Mesothelial cell of epicardium (in vitro differentiated cells): ENCODE data around the gene DIRAS1. TPM values are rescaled to one million over a fixed set of nuclear protein-coding genes. Genes with fewer than 3 reads are reported as not detected.

ENCODE experiments used
- DNase-seq, 2 experiments: peaks; one replicate each; pipeline ENCODE4 v3.0.0; 2021; ENCODE audit warnings: low spot score in 2 of 2; ENCODE audit not compliant: unreplicated experiment in 2 of 2
- H3K27ac Mint-ChIP-seq: 2 replicates; pipeline ENCODE4 v1.8.0; 2021; ENCODE audit warnings: mixed read lengths
- H3K27me3 Mint-ChIP-seq: 2 replicates; pipeline ENCODE4 v1.8.0; 2021; ENCODE audit warnings: low read depth, mixed read lengths
- H3K36me3 Mint-ChIP-seq: 2 replicates; pipeline ENCODE4 v1.8.0; 2021; ENCODE audit warnings: mixed read lengths
- H3K4me1 Mint-ChIP-seq: 2 replicates; pipeline ENCODE4 v1.8.0; 2021; ENCODE audit warnings: mixed read lengths
- H3K4me3 Mint-ChIP-seq: 2 replicates; pipeline ENCODE4 v1.8.0; 2021; ENCODE audit warnings: mild to moderate bottlenecking, moderate library complexity, mixed read lengths
- H3K9me3 Mint-ChIP-seq: 2 replicates; pipeline ENCODE4 v1.8.0; 2021; ENCODE audit warnings: mixed read lengths
- CTCF ChIP-seq: fragments of 200-600 bp; sonication (generic); IDR thresholded peaks from one replicate; pipeline ENCODE4 v1.5.0; 2021; ENCODE audit warnings: antibody characterized with exemption; ENCODE audit not compliant: unreplicated experiment
- total RNA-seq: library from RNA; stranded (reverse); gene quantifications from 3 replicates; pipeline ENCODE4 v1.2.1, GENCODE V29; 2021

Gene DIRAS1
- total RNA-seq, 1 donor from 2014 or later: 3.2 TPM

DNA sequence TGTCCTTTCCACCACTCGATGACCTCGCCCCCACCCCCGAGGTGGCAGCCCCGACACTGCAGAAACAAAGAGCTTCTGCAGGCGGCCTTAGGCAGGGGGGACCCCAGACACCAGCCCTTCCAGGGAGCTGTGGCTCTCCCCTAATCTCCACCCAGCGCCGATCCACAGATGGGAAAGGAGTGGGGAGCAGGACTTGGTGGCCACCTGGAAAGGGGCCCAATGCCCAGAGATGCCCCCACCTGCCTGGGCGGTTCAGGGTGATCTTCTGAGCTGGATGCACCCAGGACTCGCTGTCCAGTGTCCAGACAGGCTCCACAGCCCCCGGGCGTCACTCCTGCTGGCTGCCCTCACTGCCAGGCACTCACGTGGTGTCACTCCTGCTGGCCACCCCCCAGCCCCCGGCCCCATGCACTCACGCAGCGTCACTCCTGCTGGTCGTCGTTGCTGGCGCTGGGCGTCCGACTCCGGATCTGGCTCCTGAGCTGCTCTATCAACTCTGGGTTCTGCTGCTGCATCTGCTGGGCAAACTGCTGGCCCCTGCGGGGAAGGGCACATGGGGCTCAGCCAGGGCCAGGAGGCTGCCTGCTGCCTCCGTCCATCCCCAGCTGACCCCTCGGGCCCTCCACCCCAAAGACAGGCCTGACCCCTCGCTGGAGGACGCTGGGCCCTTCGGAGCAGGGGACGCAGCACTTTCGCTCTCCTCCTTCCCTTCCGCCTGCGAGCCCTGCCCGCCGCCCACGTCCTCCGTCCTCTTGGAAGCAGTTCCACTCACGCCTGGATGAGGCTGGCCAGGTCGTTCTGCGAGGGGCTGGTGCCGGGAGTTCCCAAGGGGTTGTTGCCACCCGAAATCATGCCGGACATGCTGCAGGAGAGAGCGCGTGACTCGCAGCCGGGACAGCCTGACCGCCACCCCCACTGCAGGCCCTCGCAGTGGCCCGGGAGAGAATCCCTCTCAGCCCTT lies 36.0 kb upstream of the DIRAS1 start:
- Mint-ChIP-seq H3K27me3 (no peaks in the 10 kb centered on the region), H3K4me3 (no peak overlapping the region), H3K36me3 (peaks cover 29% of the 10 kb centered on the region), H3K4me1 (no peaks in the 10 kb centered on the region), H3K9me3 (no peaks in the 10 kb centered on the region), H3K27ac (no peak overlapping the region)
- no peak for TF ChIP-seq CTCF
- no peak for DNase-seq

DNA sequence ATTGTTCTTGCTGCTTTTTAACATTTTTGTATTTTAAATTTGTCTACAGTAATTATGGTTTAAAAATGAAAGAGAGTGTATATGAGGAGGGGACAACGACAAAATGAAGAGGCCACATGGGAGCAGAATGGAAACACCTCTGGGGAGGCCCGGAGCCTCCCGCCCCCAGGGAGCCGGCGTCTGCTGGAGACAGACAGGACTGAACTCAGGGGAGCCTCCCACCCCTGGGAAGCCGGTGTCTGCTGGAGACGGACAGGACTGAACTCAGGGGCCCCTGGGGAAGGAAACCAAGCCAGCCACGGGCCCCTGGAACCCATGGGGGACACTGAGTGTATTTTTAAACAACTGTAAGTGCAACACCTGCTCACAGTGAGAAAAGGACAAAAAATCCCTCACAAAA lies 35.3 kb upstream of the DIRAS1 start:
- H3K36me3 Mint-ChIP-seq: peaks cover 29% of the 10 kb centered on the region

GRCh38 chr19:2755811-2756210 lies 34.6 kb upstream of the DIRAS1 start:
- peaks cover 26% of the 10 kb centered on the region for H3K36me3 Mint-ChIP-seq
- no peak for TF ChIP-seq CTCF
- no peaks in the 10 kb centered on the region for H3K4me1 Mint-ChIP-seq
- H3K9me3 Mint-ChIP-seq: no peaks in the 10 kb centered on the region
- no peaks in the 10 kb centered on the region for H3K27me3 Mint-ChIP-seq
- no peak overlapping the region for H3K4me3 Mint-ChIP-seq
- DNase-seq: no peak
- no peak overlapping the region for H3K27ac Mint-ChIP-seq

More for the DNA sequence above, 35.3 kb upstream of the DIRAS1 start:
- DNase-seq: no peak
- no peaks in the 10 kb centered on the region for H3K4me1 Mint-ChIP-seq
- TF ChIP-seq CTCF: no peak
- H3K4me3 Mint-ChIP-seq: no peak overlapping the region
- no peaks in the 10 kb centered on the region for H3K27me3 Mint-ChIP-seq
- no peak overlapping the region for H3K27ac Mint-ChIP-seq
- H3K9me3 Mint-ChIP-seq: no peaks in the 10 kb centered on the region

DNA sequence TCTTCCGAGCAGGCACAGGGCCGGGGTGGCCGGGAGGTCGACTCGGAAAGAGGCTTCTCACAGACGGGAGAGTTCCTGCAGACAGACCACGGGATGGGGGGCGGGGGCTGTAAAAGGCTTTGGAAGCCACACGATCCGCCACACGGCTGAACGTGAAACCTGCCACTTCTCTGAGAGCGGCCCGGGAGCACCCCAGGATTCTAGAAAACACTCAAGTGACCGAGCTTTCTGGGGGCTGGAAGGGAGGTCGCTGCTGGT lies 34.2 kb upstream of the DIRAS1 start:
- peaks cover 2% of the 10 kb centered on the region for H3K27me3 Mint-ChIP-seq
- peaks cover 23% of the 10 kb centered on the region for H3K36me3 Mint-ChIP-seq
- no peaks in the 10 kb centered on the region for H3K4me1 Mint-ChIP-seq
- no peak overlapping the region for H3K27ac Mint-ChIP-seq
- no peak for DNase-seq
- H3K9me3 Mint-ChIP-seq: no peaks in the 10 kb centered on the region
- no peak for TF ChIP-seq CTCF
- no peak overlapping the region for H3K4me3 Mint-ChIP-seq

GRCh38 chr19:2754659-2755447 lies 33.7 kb upstream of the DIRAS1 start:
- no peak overlapping the region for H3K4me3 Mint-ChIP-seq
- peaks cover 23% of the 10 kb centered on the region for H3K36me3 Mint-ChIP-seq
- H3K9me3 Mint-ChIP-seq: no peaks in the 10 kb centered on the region
- peaks cover 3% of the 10 kb centered on the region for H3K27me3 Mint-ChIP-seq
- no peaks in the 10 kb centered on the region for H3K4me1 Mint-ChIP-seq
- no peak for TF ChIP-seq CTCF
- no peak overlapping the region for H3K27ac Mint-ChIP-seq
- DNase-seq: no peak
